GM12864 (cell line): Measurements from ENCODE around the gene SLAMF7.

ENCODE experiments used
- DNase-seq: peaks from one replicate; pipeline ENCODE4 v3.0.0-alpha.2; 2011; ENCODE audit warnings: low read depth
- H3K4me3 ChIP-seq: 2 replicates; pipeline ENCODE4 v1.5.1; 2011; ENCODE audit warnings: mild to moderate bottlenecking, low read depth, low read length, control low read depth
- TF ChIP-seq, protein P1 (sequence below): IDR thresholded peaks from 2 replicates; pipeline ENCODE4 v1.5.1; 2011; ENCODE audit warnings: low read depth, mild to moderate bottlenecking, moderate library complexity, low read length, control low read depth, inconsistent platforms; ENCODE audit errors: missing control alignments

Gene SLAMF7

GRCh38 chr1:160750608-160751007 is 11.6 kb downstream of the SLAMF7 start:
- no peak for DNase-seq
- TF ChIP-seq, protein P1, sequence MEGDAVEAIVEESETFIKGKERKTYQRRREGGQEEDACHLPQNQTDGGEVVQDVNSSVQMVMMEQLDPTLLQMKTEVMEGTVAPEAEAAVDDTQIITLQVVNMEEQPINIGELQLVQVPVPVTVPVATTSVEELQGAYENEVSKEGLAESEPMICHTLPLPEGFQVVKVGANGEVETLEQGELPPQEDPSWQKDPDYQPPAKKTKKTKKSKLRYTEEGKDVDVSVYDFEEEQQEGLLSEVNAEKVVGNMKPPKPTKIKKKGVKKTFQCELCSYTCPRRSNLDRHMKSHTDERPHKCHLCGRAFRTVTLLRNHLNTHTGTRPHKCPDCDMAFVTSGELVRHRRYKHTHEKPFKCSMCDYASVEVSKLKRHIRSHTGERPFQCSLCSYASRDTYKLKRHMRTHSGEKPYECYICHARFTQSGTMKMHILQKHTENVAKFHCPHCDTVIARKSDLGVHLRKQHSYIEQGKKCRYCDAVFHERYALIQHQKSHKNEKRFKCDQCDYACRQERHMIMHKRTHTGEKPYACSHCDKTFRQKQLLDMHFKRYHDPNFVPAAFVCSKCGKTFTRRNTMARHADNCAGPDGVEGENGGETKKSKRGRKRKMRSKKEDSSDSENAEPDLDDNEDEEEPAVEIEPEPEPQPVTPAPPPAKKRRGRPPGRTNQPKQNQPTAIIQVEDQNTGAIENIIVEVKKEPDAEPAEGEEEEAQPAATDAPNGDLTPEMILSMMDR: no peak
- no peak overlapping the region for H3K4me3 ChIP-seq

DNA sequence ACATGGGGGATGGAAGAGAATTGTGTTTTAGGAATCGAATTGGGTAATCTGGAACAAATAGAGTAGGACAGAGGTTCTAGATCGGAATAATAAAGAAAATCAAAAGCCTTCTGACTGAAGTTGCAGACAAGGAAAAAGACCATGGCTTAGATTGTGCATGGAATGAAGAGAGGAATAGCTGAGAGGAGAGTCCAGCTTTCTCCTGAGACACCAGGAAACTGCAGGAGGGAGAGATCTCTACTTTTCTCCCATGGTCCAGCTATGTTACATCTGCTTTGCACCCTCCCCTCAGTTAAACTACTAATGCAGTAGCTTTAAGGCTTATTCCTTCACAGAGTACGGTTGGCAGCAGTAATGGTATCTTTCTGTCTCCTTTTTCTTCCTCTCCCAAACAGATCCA is 13.4 kb downstream of the SLAMF7 start:
- DNase-seq: no peak
- TF ChIP-seq, protein P1: no peak
- no peak overlapping the region for H3K4me3 ChIP-seq

DNA sequence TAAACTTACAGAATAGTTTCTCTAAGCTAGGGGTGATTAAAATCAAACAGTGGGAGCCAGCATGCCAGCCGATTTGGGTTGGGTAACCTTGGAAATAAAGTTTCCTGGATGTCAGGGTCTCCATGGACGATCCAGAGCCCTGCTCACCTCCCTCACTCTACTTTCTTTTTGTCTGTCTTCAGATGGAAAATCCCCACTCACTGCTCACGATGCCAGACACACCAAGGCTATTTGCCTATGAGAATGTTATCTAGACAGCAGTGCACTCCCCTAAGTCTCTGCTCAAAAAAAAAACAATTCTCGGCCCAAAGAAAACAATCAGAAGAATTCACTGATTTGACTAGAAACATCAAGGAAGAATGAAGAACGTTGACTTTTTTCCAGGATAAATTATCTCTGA is 13.9 kb downstream of the SLAMF7 start:
- no peak for DNase-seq
- no peak overlapping the region for H3K4me3 ChIP-seq
- TF ChIP-seq, protein P1: no peak

GRCh38 chr1:160753594-160753993 is 14.5 kb downstream of the SLAMF7 start:
- DNase-seq: no peak
- TF ChIP-seq, protein P1: no peak
- no peak overlapping the region for H3K4me3 ChIP-seq

DNA sequence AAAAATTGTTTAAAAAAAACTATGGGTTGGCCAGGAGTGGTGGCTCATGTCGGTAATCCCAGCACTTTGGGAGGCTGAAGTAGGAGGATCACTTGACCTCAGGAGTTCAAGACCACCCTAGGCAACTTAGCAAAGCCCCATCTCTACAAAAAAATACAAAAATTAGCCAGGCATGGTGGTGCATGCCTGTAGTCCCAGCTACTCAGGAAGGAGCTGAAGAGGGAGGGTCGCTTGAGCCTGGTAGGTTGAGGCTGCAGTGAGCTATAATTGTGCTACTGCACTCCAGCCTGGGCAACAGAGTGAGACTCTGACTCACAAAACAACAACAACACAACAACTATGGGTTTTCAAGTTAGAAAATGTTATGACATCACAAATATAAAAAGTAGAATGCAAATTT is 16.4 kb downstream of the SLAMF7 start:
- TF ChIP-seq, protein P1: no peak

DNA sequence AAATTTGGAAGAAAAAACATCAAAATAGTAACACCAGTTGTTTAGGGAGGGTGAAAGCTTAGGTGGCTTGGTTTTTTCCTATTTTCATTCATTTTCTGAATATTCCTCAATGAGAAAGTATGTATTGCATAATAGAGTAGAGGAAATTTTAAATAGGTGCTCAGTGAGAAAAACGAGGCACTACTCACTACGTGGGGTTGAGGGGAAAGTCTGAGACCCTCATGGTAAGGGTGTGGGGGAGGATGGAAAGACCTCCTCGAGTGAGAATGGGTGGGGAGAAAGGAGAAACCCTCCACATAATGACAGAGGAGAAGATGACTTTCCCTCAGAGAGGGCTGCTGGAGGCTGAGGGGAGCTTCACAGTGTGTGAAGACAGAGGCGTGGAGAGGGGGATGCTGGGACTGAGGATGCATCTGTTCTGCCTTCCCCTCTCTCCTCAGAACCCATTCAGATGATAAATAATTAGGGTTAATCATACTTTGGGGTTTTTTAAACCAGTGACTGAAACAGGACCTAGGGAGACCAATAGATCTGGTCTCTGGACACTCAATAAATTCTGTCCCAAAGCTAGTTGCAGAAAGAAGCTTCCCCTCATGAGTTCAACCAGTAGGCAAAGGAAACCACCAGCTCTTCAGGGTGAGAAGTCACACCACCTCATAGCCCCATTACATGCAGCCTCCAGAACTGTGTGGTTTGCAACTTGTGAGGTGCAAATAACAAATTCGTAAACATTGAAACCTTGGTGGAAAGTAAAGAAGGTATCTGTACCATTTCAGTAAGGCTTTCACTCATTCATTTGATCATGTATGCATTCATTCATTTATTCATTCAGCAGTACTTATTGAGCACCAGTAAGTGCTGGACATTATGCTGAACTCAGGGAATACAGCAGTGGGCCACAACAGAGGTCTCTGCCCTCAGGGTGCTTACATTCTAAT is 17.1 kb downstream of the SLAMF7 start:
- no peak for DNase-seq
- no peak overlapping the region for H3K4me3 ChIP-seq
- TF ChIP-seq, protein P1: no peak

More for the DNA sequence above, 16.4 kb downstream of the SLAMF7 start:
- no peak for DNase-seq
- H3K4me3 ChIP-seq: no peak overlapping the region

DNA sequence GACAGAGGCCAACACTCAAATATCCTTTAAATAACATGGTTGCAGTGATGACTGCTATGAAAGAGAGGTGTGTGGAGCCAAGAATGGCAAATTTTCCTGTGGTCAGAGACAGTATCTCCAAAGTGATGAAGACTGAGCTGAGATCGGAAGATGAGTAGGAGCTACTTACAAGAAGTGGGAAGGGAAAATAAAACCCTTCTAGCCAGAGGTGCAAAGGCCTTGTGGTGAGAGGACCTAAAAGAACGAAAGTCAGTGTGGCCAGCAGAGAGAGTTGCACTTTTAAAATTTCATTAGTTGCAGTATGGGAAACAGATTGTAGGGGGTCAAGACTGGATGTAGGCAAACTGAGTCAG is 17.8 kb downstream of the SLAMF7 start:
- TF ChIP-seq, protein P1: no peak
- no peak overlapping the region for H3K4me3 ChIP-seq
- no peak for DNase-seq
